Measurements from ENCODE around the gene MACIR. TPM values are rescaled to one million over a fixed set of nuclear protein-coding genes. Genes with fewer than 3 reads are reported as not detected.

MACIR gene
- total RNA-seq, 1 donor from 2014 or later, result 8.1 TPM

DNA sequence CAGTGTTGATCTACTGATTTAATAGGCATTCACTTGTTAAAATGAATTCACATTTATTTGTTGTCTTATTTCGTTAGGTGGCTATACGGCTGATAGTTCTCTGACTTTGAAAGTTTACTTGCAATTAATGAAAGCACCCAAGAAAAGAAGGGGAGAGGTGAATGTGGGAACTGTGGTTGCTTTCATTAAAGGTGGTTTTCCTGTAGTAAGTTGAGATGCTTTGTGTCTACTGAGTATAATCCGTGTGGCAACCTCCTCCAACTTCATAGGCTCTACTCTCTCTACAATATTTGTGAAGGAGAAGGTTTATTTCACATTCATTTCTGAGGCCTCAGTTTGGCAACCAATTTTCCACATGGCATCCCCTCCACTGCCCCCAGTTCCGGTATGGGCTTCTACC is 12.8 kb upstream of the MACIR start:
- no peak overlapping the region for H3K4me3 Mint-ChIP-seq
- H3K36me3 Mint-ChIP-seq, result no peaks in the 10 kb centered on the region
- DNase-seq (ENCODE audit: low spot score in 2 of 2, unreplicated experiment in 2 of 2), result no peak
- no peaks in the 10 kb centered on the region for H3K27me3 Mint-ChIP-seq (ENCODE audit: low read depth)
- peaks cover 25% of the 10 kb centered on the region for H3K9me3 Mint-ChIP-seq
- H3K27ac Mint-ChIP-seq, result no peak overlapping the region
- H3K4me1 Mint-ChIP-seq, result no peaks in the 10 kb centered on the region
- TF ChIP-seq, protein P1, sequence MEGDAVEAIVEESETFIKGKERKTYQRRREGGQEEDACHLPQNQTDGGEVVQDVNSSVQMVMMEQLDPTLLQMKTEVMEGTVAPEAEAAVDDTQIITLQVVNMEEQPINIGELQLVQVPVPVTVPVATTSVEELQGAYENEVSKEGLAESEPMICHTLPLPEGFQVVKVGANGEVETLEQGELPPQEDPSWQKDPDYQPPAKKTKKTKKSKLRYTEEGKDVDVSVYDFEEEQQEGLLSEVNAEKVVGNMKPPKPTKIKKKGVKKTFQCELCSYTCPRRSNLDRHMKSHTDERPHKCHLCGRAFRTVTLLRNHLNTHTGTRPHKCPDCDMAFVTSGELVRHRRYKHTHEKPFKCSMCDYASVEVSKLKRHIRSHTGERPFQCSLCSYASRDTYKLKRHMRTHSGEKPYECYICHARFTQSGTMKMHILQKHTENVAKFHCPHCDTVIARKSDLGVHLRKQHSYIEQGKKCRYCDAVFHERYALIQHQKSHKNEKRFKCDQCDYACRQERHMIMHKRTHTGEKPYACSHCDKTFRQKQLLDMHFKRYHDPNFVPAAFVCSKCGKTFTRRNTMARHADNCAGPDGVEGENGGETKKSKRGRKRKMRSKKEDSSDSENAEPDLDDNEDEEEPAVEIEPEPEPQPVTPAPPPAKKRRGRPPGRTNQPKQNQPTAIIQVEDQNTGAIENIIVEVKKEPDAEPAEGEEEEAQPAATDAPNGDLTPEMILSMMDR (IDR thresholded peaks at IDR 0.05; ENCODE audit: unreplicated experiment), result no peak

DNA sequence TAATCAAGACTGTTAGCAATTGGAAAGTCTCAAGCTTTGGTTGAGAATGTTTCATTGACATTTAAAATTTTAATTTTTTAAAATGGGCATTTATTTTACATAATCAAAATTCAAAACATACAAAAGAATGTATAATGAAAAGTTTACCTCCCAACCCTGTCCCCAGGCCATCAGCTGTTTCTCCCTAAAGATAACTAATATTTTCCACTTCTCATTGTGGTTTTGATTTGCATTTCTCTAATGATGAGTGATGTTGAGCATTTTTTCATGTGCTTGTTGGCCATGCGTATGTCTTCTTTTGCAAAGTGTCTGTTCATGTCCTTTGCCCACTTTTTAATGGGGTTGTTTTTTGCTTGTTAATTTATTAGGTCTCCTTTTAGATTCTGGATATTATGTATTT is 11.4 kb upstream of the MACIR start:
- Mint-ChIP-seq H3K4me1 (no peaks in the 10 kb centered on the region), H3K4me3 (no peak overlapping the region), H3K27ac (no peak overlapping the region), H3K27me3 (ENCODE audit: low read depth) (no peaks in the 10 kb centered on the region), H3K36me3 (no peaks in the 10 kb centered on the region), H3K9me3 (peaks cover 20% of the 10 kb centered on the region)
- DNase-seq (ENCODE audit: low spot score in 2 of 2, unreplicated experiment in 2 of 2), result no peak
- TF ChIP-seq, protein P1 (IDR thresholded peaks at IDR 0.05; ENCODE audit: unreplicated experiment), result no peak

DNA sequence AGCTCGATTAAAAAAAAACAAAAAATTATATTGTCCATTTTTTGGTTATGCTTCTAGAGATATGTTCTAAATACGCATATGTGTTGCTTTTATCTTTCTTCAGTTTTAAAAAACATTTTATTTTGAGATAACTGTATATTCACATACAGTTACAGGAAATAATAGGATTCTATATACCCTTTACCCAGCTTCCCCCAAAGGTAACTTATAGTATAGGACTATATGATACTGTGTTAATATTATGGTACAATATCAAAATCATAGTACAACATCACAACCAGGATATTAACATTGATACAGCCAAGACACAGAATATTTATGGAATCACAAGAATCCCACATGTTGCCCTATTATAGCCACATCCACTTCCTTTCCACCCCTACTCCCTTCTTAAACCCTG is 9.5 kb upstream of the MACIR start:
- Mint-ChIP-seq H3K36me3 (no peaks in the 10 kb centered on the region), H3K27ac (no peak overlapping the region), H3K4me1 (no peaks in the 10 kb centered on the region), H3K4me3 (no peak overlapping the region), H3K27me3 (ENCODE audit: low read depth) (no peaks in the 10 kb centered on the region), H3K9me3 (peaks cover 19% of the 10 kb centered on the region)
- TF ChIP-seq, protein P1 (IDR thresholded peaks at IDR 0.05; ENCODE audit: unreplicated experiment), result no peak
- no peak for DNase-seq (ENCODE audit: low spot score in 2 of 2, unreplicated experiment in 2 of 2)

DNA sequence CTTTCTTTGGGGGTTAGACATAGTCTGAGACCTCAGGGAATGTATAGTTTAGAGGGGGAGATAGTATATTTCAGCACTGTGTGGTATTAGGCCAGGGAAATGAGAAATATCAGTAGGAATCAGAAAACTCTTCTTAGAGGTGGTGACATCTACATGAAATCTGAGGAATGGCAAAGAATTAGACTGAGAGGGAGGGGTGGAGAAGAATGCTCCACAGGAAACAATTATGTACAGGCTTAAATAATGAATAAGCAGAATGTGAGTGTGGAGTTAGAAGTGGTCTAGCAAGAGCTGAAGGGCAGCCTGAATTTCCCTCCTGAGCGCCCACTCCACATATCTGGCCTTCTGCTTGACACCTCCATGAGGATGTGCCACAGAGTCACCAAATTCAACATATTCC is 3.6 kb upstream of the MACIR start:
- TF ChIP-seq, protein P1 (IDR thresholded peaks at IDR 0.05; ENCODE audit: unreplicated experiment), result no peak
- no peak for DNase-seq (ENCODE audit: low spot score in 2 of 2, unreplicated experiment in 2 of 2)
- Mint-ChIP-seq H3K4me3 (no peak overlapping the region), H3K27me3 (ENCODE audit: low read depth) (no peaks in the 10 kb centered on the region), H3K9me3 (no peaks in the 10 kb centered on the region), H3K36me3 (no peaks in the 10 kb centered on the region), H3K27ac (no peak overlapping the region), H3K4me1 (peaks cover 6% of the 10 kb centered on the region)

DNA sequence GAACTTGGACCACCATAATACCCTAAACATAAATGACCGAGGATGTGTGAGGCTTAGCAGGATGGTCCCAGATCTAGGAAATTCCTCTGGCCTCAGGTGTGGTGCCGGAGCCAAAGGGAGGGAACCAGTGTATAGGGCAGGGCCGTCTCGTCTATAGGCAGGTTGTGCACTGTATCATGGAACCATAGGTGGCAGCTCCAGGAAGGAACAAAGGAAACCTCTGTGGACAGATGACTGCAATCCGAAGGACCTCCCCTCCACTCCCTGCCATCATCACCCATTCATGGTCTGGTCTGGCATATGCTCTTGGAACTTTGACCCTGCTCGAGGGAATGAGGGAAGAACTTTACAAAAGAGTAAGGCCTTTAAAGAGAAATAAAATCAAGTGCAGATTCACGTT is 2.9 kb upstream of the MACIR start:
- no peak for DNase-seq (ENCODE audit: low spot score in 2 of 2, unreplicated experiment in 2 of 2)
- TF ChIP-seq, protein P1 (IDR thresholded peaks at IDR 0.05; ENCODE audit: unreplicated experiment), result no peak
- Mint-ChIP-seq H3K27ac (no peak overlapping the region), H3K27me3 (ENCODE audit: low read depth) (no peaks in the 10 kb centered on the region), H3K9me3 (no peaks in the 10 kb centered on the region), H3K4me3 (no peak overlapping the region), H3K4me1 (peaks cover 10% of the 10 kb centered on the region), H3K36me3 (no peaks in the 10 kb centered on the region)

DNA sequence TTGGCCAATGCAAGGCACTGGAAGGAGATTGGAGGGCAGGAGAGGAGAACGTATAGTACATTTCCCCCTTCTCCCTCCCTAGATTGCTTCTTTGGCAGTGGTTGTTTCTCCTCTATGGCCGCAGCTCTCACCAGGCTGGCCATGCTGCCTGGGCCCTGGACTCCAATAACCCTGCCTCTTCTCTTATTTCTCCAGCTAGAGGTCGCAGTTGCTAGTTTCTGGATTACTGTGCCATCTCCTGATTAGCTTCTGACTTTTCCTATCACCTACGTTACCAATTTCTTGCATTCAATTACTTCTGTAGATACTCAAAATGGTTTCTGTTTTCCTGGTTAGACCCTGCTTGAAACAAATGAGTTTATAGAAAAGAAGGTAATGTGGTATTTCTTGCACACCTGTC is 2.4 kb upstream of the MACIR start:
- H3K9me3 Mint-ChIP-seq, result no peaks in the 10 kb centered on the region
- no peak overlapping the region for H3K4me3 Mint-ChIP-seq
- TF ChIP-seq, protein P1 (IDR thresholded peaks at IDR 0.05; ENCODE audit: unreplicated experiment), result no peak
- no peak overlapping the region for H3K27ac Mint-ChIP-seq
- peaks cover 15% of the 10 kb centered on the region for H3K4me1 Mint-ChIP-seq
- no peaks in the 10 kb centered on the region for H3K36me3 Mint-ChIP-seq
- H3K27me3 Mint-ChIP-seq (ENCODE audit: low read depth), result no peaks in the 10 kb centered on the region
- no peak for DNase-seq (ENCODE audit: low spot score in 2 of 2, unreplicated experiment in 2 of 2)

Measured in mesothelial cell of epicardium (in vitro differentiated cells).